Measurements from ENCODE around the gene CD81.

Gene CD81

GRCh38 chr11:2388431-2389376 is 11.6 kb downstream of the CD81 start:
- TF ChIP-seq CTCF (IDR thresholded peaks at IDR 0.05; ENCODE audit: low read depth, low read length) (no peak), POLR2A (IDR thresholded peaks at IDR 0.05; ENCODE audit: extremely low read depth, insufficient read length) (no peak), MYC (IDR thresholded peaks at IDR 0.05; ENCODE audit: low read depth, low read length) (no peak)
- TF ChIP-seq, protein P1, sequence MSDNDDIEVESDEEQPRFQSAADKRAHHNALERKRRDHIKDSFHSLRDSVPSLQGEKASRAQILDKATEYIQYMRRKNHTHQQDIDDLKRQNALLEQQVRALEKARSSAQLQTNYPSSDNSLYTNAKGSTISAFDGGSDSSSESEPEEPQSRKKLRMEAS (IDR thresholded peaks at IDR 0.05; ENCODE audit: low read depth, low read length), result no peak
- H3K4me3 ChIP-seq (ENCODE audit: low read depth, low read length), result no peak overlapping the region
- DNase-seq (ENCODE audit: low read depth), result no peak

GRCh38 chr11:2389377-2390026 is 12.4 kb downstream of the CD81 start:
- TF ChIP-seq CTCF (IDR thresholded peaks at IDR 0.05; ENCODE audit: low read depth, low read length) (no peak), MYC (IDR thresholded peaks at IDR 0.05; ENCODE audit: low read depth, low read length) (no peak), POLR2A (IDR thresholded peaks at IDR 0.05; ENCODE audit: extremely low read depth, insufficient read length) (no peak)
- TF ChIP-seq, protein P1 (IDR thresholded peaks at IDR 0.05; ENCODE audit: low read depth, low read length), result no peak
- no peak for DNase-seq (ENCODE audit: low read depth)
- no peak overlapping the region for H3K4me3 ChIP-seq (ENCODE audit: low read depth, low read length)

GRCh38 chr11:2390091-2390724 is 13.1 kb downstream of the CD81 start:
- DNase-seq (ENCODE audit: low read depth), result no peak
- H3K4me3 ChIP-seq (ENCODE audit: low read depth, low read length), result no peak overlapping the region
- TF ChIP-seq POLR2A (IDR thresholded peaks at IDR 0.05; ENCODE audit: extremely low read depth, insufficient read length) (no peak), MYC (IDR thresholded peaks at IDR 0.05; ENCODE audit: low read depth, low read length) (no peak), CTCF (IDR thresholded peaks at IDR 0.05; ENCODE audit: low read depth, low read length) (no peak)
- TF ChIP-seq, protein P1 (IDR thresholded peaks at IDR 0.05; ENCODE audit: low read depth, low read length), result no peak

GRCh38 chr11:2390725-2391151 is 13.6 kb downstream of the CD81 start:
- no peak overlapping the region for H3K4me3 ChIP-seq (ENCODE audit: low read depth, low read length)
- DNase-seq (ENCODE audit: low read depth), result peak; percentile 30
- TF ChIP-seq POLR2A (IDR thresholded peaks at IDR 0.05; ENCODE audit: extremely low read depth, insufficient read length) (no peak), MYC (IDR thresholded peaks at IDR 0.05; ENCODE audit: low read depth, low read length) (no peak), CTCF (IDR thresholded peaks at IDR 0.05; ENCODE audit: low read depth, low read length) (no peak)
- TF ChIP-seq, protein P1 (IDR thresholded peaks at IDR 0.05; ENCODE audit: low read depth, low read length), result no peak

GRCh38 chr11:2391181-2391975 is 14.3 kb downstream of the CD81 start:
- H3K4me3 ChIP-seq (ENCODE audit: low read depth, low read length), result no peak overlapping the region
- no peak for TF ChIP-seq POLR2A (IDR thresholded peaks at IDR 0.05; ENCODE audit: extremely low read depth, insufficient read length)
- TF ChIP-seq CTCF (IDR thresholded peaks at IDR 0.05; ENCODE audit: low read depth, low read length), result no peak
- TF ChIP-seq, protein P1 (IDR thresholded peaks at IDR 0.05; ENCODE audit: low read depth, low read length), result no peak
- no peak for TF ChIP-seq MYC (IDR thresholded peaks at IDR 0.05; ENCODE audit: low read depth, low read length)

More at GRCh38 chr11:2391181-2391975, 14.3 kb downstream of the CD81 start:
- no peak for DNase-seq (ENCODE audit: low read depth)
